Activated CD8-positive, alpha-beta memory T cell treated with anti-CD3 and anti-CD28 coated beads for 48 hours (primary cell): ENCODE measurements around the gene GEN1.
A peak's percentile ranks its signal among the peaks of the same experiment; 100 is the strongest.
"Not testable (repeated sequence)": the region's sequence is repeated elsewhere in the genome, so short reads cannot be mapped to it uniquely, and the experiment has no call there.

Experiments
- DNase-seq, 3 experiments: peaks; one replicate each; pipeline ENCODE4 v3.0.0-alpha.2; 2020; ENCODE audit warnings: low read depth in 2 of 3, low spot score in 2 of 3

GEN1 gene

DNA sequence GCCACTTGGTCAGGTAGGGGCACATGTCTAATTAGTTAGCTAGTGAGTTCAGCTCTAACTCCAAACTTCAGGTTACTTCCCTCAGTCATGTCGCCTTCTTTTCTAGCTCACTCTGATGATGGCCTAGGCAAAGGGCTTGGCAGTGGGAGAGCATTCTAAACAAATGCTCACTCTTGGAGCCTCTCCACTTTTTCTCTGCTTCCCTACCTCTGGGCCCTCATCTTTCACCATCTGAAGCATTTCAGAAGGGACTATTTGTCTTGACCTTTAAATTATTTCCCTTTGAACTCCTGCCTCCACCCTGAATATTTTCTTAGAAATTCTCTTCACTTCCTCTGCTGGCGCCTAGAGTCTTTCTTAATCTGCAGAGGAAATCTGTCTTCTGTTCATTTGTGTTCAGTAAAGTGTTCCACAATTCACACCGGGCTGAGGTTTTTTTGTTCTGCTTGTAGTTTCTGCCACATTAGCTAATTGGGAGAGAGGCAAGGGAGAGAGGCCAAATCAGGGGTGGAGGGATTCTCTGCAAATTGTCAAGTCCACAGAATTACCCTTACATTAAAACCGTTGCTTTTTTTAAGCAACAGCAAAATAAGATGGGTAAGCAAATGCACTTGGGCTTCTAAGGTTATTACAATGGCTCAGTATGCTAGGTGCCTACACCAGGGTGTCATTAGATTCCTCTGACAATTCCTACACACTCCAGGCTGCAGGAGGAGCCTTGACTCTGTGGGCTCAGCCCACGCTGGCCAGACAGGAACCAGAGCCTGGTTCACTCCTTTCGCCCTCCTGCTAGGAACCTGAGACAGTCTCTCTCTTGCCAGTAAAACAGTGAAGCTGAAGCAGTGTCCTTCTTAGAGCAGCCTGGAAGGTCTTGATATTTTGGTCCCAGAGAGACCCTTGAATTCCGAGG, 67.9 kb downstream of the GEN1 start:
- no peak for DNase-seq

DNA sequence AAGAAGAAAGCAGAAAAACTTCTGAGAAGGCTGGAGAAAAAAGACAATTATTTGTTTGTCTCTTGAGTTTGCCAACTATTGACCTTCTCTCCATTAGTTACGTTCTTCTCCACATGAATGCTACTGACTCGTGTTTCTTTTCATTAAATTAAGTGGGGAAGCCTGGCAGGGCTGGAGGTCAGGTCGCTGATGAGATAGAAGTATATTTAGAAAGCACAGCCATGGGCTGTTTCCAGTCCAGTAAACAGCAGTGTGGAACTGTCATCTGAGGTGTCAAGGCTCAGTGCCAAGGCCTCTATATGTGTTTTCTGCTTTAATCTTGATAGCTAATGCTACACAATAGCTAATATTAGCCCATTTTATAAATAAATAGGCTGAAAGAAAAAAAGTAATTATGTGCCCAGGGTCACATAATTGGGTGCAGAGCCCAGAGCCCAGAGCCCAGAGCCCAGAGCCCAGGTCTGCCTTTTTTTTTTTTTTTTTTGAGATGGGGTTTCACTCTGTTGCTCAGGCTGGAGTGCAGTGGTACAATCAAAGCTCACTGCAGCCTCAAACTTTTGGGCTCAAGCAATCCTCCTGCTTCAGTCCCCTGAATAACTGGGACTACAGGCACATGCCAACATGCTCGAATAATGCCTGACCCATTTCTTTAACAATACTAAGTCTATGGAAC, 68.6 kb downstream of the GEN1 start:
- DNase-seq = no peak

DNA sequence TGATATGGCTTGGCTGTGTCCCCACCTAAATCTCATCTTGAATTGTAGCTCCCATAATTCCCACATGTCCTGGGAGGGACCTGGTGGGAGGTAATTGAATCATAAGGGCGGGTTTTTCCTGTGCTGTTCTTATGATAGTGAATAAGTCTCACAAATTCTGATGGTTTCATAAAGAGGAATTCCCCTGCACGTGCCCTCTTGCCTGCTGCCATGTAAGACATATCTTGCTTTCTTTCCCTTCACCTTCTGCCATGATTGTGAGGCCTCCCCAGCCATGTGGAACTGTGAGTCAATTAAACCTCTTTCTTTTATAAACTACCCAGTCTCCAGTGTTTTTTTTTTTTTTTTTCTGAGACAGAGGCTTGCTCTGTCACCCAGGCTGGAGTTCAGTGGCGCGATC, 69.7 kb downstream of the GEN1 start:
- not testable (repeated sequence) for DNase-seq

DNA sequence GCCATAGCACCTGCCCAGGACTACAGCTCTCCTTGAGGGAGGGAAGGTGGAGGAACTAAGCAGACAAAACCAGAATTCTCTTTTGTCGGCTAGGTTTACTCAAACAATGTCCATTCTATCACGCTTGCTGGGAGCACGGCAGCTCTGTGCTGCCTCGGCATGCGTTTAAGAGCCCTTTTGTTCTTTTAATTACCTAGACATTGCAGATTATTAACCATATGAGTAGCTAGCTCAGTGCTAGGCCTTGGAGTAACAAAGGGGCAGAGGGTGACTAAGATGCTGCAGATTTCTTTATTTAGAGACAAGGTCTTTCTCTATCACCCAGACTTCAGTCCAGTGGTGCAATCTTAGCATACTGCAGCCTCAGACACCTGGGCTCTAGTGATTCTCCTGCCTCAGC, 73.4 kb downstream of the GEN1 start:
- no peak for DNase-seq

DNA sequence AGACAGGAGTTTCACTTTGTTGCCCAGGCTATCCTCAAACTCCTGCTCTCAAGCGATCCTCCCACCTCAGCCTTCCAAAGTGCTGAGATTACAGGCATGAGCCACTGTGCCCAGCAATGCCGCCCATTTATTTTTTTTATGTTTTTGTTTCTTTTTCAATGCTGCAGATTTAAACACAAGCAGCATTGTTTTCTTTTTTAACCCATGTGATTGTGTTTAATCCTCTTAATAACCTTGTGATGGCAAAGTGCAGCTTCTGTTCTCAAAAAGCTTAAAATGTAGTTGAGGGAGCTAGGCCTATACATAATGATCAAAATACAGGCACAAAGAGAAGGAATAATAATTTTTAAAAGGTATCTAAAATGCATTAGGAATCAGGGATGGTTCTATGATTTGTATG, 73.8 kb downstream of the GEN1 start:
- DNase-seq = no peak

DNA sequence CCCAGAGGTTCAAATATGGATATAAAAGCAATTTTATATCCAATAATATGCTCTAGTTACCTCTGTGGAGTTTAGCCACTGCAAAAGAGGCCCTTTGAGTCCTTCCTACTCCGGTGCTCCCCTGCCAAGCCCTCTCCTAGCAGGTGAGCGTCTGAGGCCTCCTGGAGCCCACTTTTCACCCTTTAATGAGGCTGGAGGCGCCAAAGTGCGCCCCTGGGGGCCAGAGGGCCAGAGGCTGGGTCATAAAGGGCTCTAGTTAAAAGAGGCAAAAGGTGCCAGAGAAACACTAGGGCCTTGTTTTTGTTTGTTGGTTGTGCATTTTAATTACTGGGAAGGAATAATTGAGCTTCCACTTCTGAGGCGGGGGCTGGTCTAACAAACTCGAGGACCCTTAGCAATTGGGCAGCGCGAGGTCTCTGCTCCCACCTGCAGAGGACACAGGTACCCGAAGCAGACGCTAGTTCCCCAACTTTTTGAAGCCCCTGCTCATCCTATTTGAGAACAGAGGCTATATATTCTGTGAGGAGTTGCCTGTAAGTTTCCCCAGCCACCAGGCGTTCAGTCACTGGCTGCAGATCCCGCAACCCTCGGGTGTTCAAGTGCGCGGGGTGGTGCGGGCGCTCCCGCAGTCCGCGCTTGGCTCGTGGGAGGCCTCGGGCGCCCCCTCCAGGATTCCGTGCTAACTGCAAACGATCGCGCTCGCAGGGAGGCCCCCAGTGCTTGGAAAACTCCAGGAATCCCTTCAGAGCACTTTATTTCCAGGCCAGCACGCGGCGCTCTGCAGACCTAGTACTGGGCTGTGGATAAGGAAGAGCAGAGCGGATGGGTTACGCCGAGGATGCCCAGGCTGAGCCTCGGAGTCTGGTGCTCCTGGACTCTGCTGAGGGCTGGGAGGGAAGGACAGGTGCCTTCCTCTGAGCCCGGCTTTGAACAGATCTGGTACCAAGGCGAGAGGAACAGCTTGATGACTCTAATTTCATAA, 76.4 kb downstream of the GEN1 start:
- peak; percentile 6 to 30 (median 23) for DNase-seq

DNA sequence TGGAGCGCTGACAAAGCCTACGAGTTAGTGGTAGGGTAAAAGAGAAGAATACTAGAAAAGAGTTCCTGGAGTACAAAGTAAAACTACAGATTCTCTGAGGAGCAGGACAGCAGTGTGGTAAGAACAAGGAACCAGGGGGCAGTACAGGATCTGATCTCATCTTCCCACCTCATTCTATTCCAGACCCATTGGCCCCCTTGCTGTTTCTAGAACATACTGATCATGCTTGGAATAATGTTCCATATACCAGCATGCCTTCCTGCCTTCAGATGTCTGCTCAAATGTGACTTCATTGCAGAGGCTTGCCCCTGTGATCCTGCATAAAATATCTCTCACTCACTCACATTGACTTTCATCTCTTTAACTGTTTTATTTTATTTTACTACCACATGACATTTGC, 81.6 kb downstream of the GEN1 start:
- DNase-seq = no peak
